Activated CD4-positive, alpha-beta T cell treated with anti-CD3 and anti-CD28 coated beads, Interleukin-2, amount 50 U/mL, for 4 hours (primary cell): ENCODE results near the gene SERPINI2.

ENCODE experiments used
- DNase-seq, 2 experiments: peaks; one replicate each; pipeline ENCODE4 v3.0.0-alpha.2; 2020

SERPINI2 gene

DNA sequence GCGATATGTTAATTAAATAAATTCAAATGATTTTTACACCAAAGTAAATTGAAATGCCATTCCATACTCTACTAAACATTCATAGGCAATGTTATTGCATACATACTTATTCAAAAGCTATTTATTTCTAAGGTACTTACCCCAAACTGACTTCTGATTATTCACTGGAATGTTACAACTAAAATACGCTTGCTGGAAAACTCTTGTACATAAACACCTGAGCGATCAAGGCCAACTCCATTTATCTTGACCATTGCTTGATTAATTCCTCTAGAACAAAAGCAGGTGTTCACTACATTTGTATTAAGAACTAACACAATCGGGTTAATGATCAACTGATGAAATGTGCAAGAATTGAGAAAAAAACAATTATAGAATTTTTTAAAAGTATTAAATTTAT, at the start of gene SERPINI2:
Gene SERPINI2 (minus strand): TSS at position 180 of the 400 bp plus-strand sequence. CDS start 2,208 bp downstream, outside the sequence.
- no peak for DNase-seq

- no peak for DNase-seq
These were observed 47.1 kb upstream of the SERPINI2 start for GRCh38 chr3:167521006-167521355.

DNA sequence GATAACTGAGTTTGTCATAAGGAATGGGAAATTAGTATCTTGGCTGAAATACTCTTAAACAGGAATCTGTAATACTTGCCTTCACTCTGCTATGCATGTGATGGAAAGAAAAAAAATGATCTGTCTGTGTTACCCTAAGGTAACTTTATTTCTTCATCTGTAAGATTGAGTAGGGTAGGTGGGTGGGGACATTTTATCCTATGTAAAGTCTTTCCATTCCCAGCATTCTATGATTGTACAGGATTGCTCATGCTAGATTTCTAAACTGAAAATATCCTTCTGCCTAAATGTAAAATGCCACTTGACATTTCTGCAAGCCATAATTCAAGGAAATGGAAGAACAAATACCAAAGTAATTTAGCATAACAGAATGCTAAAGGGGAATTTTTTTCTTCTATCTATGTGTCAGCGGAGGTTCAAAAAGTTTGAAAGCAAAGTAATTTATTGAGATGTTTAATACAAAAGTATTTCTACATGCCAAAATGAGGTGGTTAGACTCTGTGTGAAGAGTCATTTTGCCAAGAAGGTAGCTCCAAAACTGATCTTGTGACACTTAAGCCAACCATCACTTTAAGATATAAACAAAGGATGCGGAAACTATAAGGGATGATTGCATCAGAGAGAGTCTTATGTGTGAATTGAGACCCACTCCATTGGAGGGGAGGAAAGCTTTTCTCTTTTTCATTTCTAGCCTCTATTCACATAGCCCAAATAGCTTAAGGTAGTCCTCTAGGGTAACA, 46.6 kb upstream of the SERPINI2 start:
- DNase-seq = no peak

GRCh38 chr3:167507954-167508353, 34.1 kb upstream of the SERPINI2 start:
- DNase-seq = no peak

DNA sequence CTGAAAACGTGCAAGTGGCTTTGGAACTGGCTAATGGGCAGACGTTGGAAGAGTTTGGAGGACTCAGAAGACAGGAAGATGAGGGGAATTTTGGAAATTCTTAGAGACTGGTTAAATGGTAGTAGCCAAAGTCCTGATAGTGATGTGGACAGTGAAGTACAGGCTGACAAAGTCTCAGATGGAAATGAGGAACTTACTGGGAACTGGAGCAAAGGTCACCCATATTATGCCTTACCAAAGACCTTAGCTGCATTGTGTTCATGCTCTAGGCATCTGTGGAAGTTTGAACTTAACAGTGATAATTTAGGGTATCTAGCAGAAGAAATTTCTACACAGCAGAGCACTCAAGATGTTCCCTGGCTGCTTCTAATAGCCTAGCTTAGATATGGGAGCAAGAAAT, 28.6 kb upstream of the SERPINI2 start:
- no peak for DNase-seq

- DNase-seq = no peak
These were observed 28.1 kb upstream of the SERPINI2 start for GRCh38 chr3:167501941-167502340.

DNA sequence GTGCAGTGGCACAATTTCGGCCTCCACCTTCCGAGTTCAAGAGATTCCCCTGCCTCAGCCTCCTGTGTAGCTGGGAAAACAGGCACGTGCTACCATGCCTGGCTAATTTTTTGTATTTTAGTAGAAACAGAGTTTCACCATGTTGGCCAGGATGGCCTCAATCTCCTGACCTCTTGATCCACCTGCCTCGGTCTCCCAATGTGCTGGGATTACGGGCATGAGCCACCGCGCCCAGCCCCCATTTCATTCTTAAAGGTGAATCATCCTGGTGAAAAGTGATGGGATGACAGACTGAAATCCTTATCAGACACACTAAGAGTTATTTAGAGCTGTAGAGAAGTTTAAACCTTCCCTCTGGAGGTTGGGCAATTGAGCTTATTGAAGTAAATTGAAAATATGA, 24.1 kb upstream of the SERPINI2 start:
- DNase-seq = no peak

- DNase-seq = no peak
These were observed 19.4 kb upstream of the SERPINI2 start for GRCh38 chr3:167493244-167493643.

GRCh38 chr3:167491621-167492020, 17.8 kb upstream of the SERPINI2 start:
- DNase-seq = no peak

DNA sequence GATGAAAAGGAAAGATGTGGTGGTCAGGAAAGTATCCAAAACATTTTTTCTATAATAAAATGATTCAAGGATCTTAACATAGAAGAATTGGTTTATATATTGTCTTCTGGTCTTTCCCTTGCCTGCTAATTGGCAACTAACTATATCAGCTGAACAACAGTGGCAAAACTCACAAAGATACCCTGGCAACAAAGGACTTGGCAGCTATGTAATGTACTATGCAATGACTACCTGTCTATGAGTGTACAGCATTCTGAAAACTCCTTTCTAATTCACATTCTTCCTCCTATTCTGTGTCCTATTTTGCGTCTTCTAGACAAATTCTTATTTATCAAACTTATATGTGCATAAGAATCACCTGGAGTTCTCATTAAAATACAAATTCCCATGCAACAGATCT, 15.7 kb upstream of the SERPINI2 start:
- no peak for DNase-seq

DNA sequence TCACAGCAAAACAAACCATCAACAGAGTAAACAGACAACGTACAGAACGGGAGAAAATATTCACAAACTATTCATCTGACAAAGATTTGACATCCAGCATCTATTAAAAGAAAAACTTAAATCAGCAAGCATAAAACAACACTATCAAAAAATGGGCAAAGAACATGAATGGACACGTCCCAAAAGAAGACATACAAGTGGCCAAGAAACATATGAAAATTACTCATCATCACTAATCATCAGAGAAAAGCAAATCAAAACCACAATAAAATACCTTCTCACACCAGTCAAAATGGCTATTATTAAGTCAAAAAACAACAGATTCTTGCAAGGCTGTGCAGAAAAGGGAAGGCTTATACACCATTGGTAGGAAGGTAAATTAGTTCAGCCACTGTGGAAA, 13.7 kb upstream of the SERPINI2 start:
- DNase-seq = no peak

DNA sequence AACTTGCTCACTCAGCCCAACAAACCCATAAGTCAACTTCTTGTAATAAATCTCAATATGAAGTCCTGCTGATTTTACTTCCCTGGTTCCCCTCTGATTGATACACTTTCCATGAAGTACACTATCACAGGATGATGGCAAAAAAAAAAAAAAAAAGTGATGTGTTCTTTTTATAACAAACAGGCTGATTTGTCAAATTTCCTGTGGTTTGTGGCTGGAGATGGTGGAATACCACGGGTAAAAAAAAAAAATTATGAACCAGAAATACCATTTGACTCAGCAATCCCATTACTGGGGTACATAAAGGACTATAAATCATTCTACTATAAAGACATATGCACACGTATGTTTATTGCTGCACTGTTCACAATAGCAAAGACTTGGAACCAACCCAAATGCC, 10.7 kb upstream of the SERPINI2 start:
- DNase-seq = no peak

GRCh38 chr3:167483708-167484475, 10.1 kb upstream of the SERPINI2 start:
- DNase-seq = no peak

DNA sequence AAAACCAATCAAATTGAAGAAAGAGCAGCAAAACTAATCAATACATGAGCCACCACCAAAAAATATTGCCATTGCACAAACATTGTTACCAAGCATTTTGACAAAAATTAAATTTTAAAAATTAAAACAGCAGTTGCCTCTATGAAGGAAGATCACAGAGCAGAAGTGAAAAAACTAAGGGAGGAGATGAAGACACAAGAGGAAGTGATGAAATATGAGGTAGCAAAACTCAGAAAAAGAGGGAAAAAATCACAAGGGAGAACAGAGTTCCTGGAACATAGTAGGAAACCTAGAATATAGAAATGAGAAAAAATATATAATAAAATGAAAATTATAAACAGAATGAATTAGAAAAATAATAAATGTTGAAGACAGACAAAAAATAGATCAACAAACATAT, 7.3 kb upstream of the SERPINI2 start:
- DNase-seq = no peak

DNA sequence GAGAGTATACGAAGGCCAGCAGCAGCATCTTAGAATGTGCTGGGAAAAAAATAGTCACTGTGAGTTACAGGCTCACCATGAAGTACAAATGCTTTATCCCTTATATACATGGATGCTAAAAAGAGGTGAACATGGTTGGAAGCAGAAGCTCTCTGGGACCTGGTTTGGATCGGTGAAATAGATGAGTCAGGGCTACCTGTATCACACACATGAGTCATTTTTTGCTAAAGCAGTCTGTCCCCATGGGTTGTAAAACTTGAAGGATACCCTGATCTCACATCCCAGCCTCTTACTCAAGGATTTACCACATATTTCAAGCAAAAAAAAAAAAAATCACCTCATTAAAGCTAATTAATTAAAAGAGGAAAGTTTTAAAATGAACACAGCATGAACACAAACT, 6.9 kb upstream of the SERPINI2 start:
- no peak for DNase-seq

DNA sequence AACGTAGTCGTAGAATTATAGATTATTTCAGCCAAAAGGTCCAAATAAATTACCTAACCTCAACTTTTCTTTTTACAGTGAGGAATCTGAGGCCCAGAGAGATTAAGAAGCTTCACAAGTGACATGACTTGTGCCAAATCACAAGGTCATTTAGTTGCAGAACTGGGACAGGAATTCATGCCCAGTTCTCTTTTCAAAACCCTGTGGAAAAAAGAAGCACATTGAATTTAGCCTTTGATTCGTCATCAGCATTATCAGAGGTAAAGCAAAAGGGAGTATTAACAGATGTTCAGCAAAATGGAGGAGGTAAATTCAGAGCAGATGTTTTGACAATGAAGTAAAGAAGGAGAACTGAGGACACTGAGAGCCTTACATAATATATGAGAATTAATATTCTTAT, 4.5 kb downstream of the SERPINI2 start:
- DNase-seq = no peak

DNA sequence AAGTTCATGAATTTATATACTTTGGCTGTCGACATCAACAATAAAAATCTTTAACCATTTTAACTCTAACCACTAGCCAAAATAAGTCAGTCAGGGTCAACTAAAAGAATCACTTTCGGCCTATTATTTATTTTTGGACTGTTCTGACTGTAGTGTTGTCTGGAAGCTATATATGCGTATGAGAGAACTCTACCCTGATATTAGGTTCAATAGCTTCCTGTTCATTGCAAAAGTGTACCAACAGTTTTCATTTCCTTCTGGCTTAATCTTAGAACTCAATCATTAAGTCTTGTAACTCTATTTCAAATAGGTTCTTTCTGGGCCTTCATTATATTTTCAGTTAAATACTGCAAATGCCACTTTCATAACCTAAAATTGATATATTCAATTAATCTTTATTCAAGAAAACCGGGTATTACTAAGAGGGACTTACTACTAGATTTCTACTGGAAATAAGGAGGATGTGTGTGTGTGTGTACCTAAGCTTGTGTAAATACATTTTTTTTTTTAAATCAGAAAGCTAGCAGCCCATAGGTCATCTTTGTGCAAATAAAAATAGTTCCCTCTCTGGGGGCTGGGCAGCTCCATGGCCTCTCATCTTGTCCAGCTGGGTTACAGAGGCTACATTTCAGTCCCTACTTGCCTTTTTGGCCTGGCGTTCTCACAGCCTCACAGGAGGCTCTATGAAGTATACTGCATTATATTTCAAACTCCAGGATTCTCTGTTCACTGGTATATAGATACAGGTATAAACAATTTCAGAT, 5.8 kb downstream of the SERPINI2 start:
- no peak for DNase-seq

DNA sequence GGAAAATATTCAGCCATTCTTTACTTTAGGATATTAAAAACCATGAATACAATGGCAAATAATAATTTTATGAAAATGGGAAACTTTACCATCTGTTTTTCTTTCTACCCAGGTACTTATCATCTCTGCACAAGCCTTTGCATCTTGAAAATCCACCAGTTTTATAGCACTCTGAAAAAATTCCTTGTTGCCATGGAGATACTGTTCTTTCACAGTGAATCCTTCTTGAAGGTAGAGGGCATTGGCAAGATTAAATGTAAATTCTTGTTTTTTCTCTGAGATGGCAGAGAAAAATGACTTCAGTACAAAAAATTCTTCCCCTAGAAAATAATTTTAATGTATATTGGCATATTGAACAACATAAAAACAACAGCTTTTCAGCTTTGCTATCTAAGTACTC, 6.9 kb downstream of the SERPINI2 start:
- DNase-seq = no peak

DNA sequence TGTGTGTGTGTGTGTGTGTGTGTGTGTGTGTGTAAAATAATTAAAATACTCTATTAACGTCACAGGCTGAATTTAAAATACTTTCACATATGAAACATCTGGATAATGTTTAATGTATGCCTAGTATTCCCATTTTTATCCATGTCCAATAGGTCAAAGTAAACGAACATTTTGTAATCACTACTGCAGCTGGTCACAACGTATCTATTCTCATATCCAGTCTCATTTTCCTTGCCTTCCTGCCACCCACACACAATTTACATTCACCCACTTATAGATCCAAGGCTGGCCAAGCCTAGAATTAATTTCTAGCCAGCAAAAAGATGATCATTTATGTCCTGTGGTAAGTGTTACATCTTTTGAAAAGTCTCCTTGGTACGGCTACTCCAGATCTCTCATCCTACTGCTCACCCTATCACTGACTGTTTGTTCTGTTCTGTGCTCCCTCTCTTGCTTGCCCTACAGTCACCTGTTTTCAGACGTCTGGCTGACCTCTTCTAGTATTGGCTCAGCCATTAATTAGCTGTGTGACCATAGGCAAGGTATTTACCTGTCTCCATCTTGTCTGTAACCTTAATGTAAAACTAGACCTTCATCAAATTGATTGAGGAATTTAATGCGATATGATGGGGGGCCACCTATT, 17.6 kb downstream of the SERPINI2 start:
- DNase-seq = no peak

DNA sequence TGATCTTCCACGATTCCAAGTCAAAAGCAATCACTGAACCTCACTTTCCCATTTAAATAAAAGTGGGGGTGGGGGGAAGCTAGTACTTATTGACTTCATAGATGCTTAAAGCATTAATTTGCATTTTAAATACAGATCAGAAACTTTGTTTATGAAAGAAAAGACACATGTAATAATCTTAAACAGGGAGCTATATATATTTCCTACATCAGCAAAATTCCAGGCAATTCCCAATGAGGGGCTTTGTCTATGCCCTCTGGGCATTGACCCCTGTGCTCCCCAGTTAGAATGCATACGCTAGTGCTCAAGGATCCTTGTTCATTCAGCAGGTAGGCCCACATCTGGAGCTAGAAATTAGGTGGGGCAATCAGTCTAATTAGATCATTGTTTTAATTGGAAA, 20.0 kb downstream of the SERPINI2 start:
- no peak for DNase-seq

DNA sequence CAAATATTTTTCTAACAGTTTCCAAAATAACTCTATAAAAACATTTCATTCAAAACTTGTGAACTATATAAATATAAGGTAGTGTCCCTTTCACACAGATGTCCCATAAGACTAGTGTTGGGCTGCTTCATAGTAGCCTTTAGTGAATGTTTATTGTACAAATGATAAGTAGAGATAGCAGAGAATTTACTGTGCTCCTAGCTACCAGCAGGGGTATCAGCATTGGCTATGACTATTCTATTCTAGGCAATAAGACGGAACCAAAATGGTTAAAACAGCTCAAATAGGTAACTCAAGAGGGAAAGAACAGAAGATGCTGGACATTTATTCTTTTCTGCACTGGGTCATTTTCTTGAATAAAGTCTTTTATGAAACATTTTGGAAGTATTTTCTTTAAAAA, 22.6 kb downstream of the SERPINI2 start:
- DNase-seq = no peak

DNA sequence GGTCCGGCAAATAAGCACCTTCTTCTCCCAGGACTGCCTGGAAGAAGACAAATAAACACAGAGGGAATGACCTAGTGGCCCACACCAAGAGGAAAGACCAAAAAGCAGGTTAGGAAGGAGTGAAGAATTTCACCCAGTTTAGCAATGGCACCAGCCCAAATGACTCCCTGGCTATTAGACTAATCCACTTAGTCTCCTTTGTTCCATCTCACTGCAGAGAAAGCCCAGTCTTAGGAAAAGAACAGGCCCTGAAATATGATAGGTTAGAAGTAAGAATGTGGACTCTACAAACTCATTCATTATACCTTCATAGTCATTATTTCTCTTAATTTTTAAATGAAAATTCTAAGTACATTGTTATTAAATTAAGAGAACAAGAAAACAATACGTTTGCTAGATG, 23.2 kb downstream of the SERPINI2 start:
- no peak for DNase-seq

DNA sequence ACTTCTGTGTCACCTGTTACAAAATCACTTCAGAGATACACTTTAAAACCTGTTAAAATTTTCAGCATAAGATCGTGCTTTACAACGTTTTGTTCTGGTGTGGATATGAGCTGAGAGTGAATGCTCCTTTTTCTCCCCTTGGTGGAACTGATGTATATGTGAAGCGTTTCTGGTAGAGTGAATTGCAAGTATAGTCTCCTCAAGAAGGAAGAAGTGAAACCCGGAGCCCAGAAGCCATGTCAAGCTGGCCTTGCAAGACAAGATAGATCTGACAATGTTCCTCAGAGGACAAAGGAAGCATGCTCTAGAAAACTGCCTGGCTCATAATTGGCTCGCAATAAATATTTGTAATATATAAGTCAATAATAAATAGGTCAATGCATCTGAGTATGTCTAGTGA, 23.6 kb downstream of the SERPINI2 start:
- DNase-seq = no peak
